Natural killer cell (primary cell): ENCODE data around the gene SAMD11. TPM values are rescaled to one million over a fixed set of nuclear protein-coding genes. Genes with fewer than 3 reads are reported as not detected.

Source experiments
- ATAC-seq, 3 donors: fragments of 150-1000 bp in 2 of 3; fragments of 200-7000 bp in 1 of 3; cut with Tn5 transposase; 1 replicate in 1 of 3; 2 replicates in 2 of 3; pipeline ENCODE4 v1.10.0; 2021; ENCODE audit warnings: mild to moderate bottlenecking in 2 of 3, moderate library complexity in 2 of 3
- DNase-seq, 2 donors: peaks; one replicate each; pipeline versions ENCODE4 v3.0.0 to v3.0.0-alpha.2; 2013 to 2021; ENCODE audit warnings: mixed read lengths in 1 of 2
- H3K27ac ChIP-seq: one replicate; pipeline ENCODE4 v1.5.1; 2013; ENCODE audit warnings: mild to moderate bottlenecking, low read length
- H3K27me3 ChIP-seq: one replicate; pipeline ENCODE4 v1.6.1; 2013; ENCODE audit warnings: low read length; ENCODE audit not compliant: control insufficient read depth, insufficient read depth
- H3K36me3 ChIP-seq: one replicate; pipeline ENCODE4 v1.6.1; 2013; ENCODE audit warnings: low read length; ENCODE audit not compliant: control insufficient read depth, insufficient read depth
- H3K4me1 ChIP-seq: one replicate; pipeline ENCODE4 v1.6.1; 2013; ENCODE audit warnings: low read length; ENCODE audit not compliant: control insufficient read depth, insufficient read depth
- H3K4me3 ChIP-seq: one replicate; pipeline ENCODE4 v1.5.1; 2013; ENCODE audit warnings: low read length
- H3K9me3 ChIP-seq: one replicate; pipeline ENCODE4 v1.6.1; 2013; ENCODE audit warnings: low read length; ENCODE audit not compliant: control insufficient read depth, insufficient read depth
- H3K27ac Mint-ChIP-seq, 2 donors: one replicate each; pipeline ENCODE4 v1.8.0; 2022; ENCODE audit warnings: mild to moderate bottlenecking in 2 of 2, mixed read lengths in 2 of 2, moderate library complexity in 1 of 2
- H3K27me3 Mint-ChIP-seq, 2 donors: one replicate each; pipeline ENCODE4 v1.8.0; 2022; ENCODE audit warnings: low read depth in 2 of 2, mixed read lengths in 2 of 2
- H3K36me3 Mint-ChIP-seq: one replicate; pipeline ENCODE4 v1.8.0; 2022; ENCODE audit warnings: mixed read lengths
- H3K4me1 Mint-ChIP-seq, 2 donors: one replicate each; pipeline ENCODE4 v1.8.0; 2022; ENCODE audit warnings: mixed read lengths in 2 of 2
- H3K4me3 Mint-ChIP-seq: one replicate; pipeline ENCODE4 v1.8.0; 2022; ENCODE audit warnings: mild to moderate bottlenecking, moderate library complexity, mixed read lengths
- H3K9me3 Mint-ChIP-seq, 2 donors: one replicate each; pipeline ENCODE4 v1.8.0; 2022; ENCODE audit warnings: mixed read lengths in 2 of 2
- CTCF ChIP-seq: fragments of 200-600 bp; IDR thresholded peaks from one replicate; pipeline ENCODE4 v1.8.0; 2022; ENCODE audit warnings: antibody characterized with exemption
- WGBS: methylation state at CpG from one replicate; pipeline ENCODE4 v1.1.7; 2013; ENCODE audit warnings: missing lambda C conversion rate; ENCODE audit not compliant: insufficient coverage; 5-methylcytosine and 5-hydroxymethylcytosine counted together
- intact Hi-C: fragments of 100-400 bp; cut with micrococcal nuclease; formaldehyde crosslinking; loops from one replicate; pipeline ENCODE4 v1.14.2; 2022
- total RNA-seq, 4 donors: library from RNA; stranded (reverse); fragments of 120-200 nt in 1 of 4; gene quantifications; one replicate each; pipeline versions ENCODE4 v1.2.3 to v1.2.4, GENCODE V29; 2013 to 2022

The SAMD11 gene
- total RNA-seq, 3 donors from 2014 or later (not counting 1 experiment from before 2014, with no cell fraction given) = not detected

- peaks cover 13% of the 10 kb centered on the region for H3K27me3 ChIP-seq
- Mint-ChIP-seq H3K4me3 (peak overlapping the region; percentile 25), H3K4me1 (no peaks in the 10 kb centered on the region), H3K27me3 (peaks cover 0 to 10% of the 10 kb centered on the region in 2 donors), H3K27ac (no peak overlapping the region), H3K36me3 (no peaks in the 10 kb centered on the region), H3K9me3 (no peaks in the 10 kb centered on the region)
- 76% methylated on average over 23 of the region's 23 CpGs for whole genome bisulfite sequencing
- no peak overlapping the region for H3K27ac ChIP-seq
- no peaks in the 10 kb centered on the region for H3K36me3 ChIP-seq
- no peak for TF ChIP-seq CTCF
- no peak overlapping the region for H3K4me3 ChIP-seq
- DNase-seq (no peak), ATAC-seq (no peak)
- intact Hi-C loops = no loop called here
- H3K9me3 ChIP-seq = no peaks in the 10 kb centered on the region
- peaks cover 20% of the 10 kb centered on the region for H3K4me1 ChIP-seq
Measured at GRCh38 chr1:967466-968343, 44.0 kb downstream of the SAMD11 start.

- DNase-seq (no peak), ATAC-seq (no peak)
- Mint-ChIP-seq H3K4me3 (no peak overlapping the region), H3K27ac (no peak overlapping the region), H3K36me3 (no peaks in the 10 kb centered on the region), H3K9me3 (no peaks in the 10 kb centered on the region), H3K4me1 (no peaks in the 10 kb centered on the region), H3K27me3 (peaks cover 0 to 10% of the 10 kb centered on the region in 2 donors)
- TF ChIP-seq CTCF = no peak
- Histone ChIP-seq H3K4me1 (peaks cover 20% of the 10 kb centered on the region), H3K27me3 (peaks cover 13% of the 10 kb centered on the region), H3K36me3 (no peaks in the 10 kb centered on the region), H3K4me3 (no peak overlapping the region), H3K27ac (no peak overlapping the region), H3K9me3 (no peaks in the 10 kb centered on the region)
- WGBS = 86% methylated on average over 15 of the region's 15 CpGs
- intact Hi-C loops = no loop called here
Measured at GRCh38 chr1:969260-969855, 45.6 kb downstream of the SAMD11 start.

GRCh38 chr1:970242-970972 is 46.7 kb downstream of the SAMD11 start:
- Mint-ChIP-seq H3K4me1 (no peaks in the 10 kb centered on the region), H3K36me3 (no peaks in the 10 kb centered on the region), H3K27me3 (peaks cover 0 to 13% of the 10 kb centered on the region in 2 donors), H3K9me3 (no peaks in the 10 kb centered on the region), H3K27ac (no peak overlapping the region), H3K4me3 (no peak overlapping the region)
- Histone ChIP-seq H3K27me3 (peaks cover 13% of the 10 kb centered on the region), H3K36me3 (no peaks in the 10 kb centered on the region), H3K4me3 (no peak overlapping the region), H3K27ac (no peak overlapping the region), H3K4me1 (peaks cover 21% of the 10 kb centered on the region), H3K9me3 (no peaks in the 10 kb centered on the region)
- ATAC-seq (no peak), DNase-seq (no peak)
- no peak for TF ChIP-seq CTCF
- intact Hi-C loops = no loop called here
- 33% methylated on average over 33 of the region's 33 CpGs for WGBS
